ENCODE measurements around the gene CATSPERE.
"Not testable (repeated sequence)": the region's sequence is repeated elsewhere in the genome, so short reads cannot be mapped to it uniquely, and the experiment has no call there.

CATSPERE gene

DNA sequence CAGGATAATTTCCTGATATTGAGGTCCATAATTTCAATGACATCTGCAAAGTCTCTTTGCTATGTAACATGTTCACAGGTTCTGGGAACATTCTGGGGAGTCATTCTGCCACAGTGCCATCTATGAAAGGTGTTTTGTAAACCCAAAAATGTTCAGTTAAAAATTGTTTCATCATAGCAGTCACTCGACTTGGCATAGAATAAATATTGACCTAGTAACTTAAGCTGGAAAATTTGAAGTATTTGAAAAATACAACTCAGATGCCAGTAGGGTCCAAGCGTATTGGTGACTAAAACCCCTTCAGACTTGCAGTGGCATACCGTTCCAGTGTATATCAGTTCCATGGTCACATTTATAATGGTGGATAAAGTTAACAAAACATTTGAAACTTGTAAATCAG is 198.6 kb downstream of the CATSPERE start:
- in situ Hi-C loops (cut with HindIII; ENCODE audit: low sequenced_read_pairs), result loop anchor here (5.0 kb wide), 1 partner anchor 37 kb away; no protein-coding TSS in a partner anchor

DNA sequence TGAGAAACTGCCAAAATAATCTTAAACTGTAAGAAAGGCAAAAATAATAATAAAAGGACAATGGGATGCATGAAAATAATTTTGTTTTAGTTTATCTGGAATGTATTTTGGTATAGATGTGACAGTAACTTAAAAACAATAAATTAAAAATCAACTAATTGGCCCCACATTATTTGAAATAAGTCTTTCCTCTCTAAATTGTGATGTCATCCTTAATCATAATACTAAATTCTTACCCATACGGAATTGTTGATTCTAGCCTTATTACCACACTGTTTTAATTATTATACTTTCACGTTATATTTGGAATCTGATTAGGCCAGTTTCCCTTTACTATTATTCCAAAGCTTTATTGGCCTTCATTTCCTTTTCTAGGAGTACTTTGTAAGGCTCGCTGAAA is 199.5 kb downstream of the CATSPERE start:
- in situ Hi-C loops (cut with HindIII; ENCODE audit: low sequenced_read_pairs), result loop anchor here (5.0 kb wide), 1 partner anchor 38 kb away; no protein-coding TSS in a partner anchor

DNA sequence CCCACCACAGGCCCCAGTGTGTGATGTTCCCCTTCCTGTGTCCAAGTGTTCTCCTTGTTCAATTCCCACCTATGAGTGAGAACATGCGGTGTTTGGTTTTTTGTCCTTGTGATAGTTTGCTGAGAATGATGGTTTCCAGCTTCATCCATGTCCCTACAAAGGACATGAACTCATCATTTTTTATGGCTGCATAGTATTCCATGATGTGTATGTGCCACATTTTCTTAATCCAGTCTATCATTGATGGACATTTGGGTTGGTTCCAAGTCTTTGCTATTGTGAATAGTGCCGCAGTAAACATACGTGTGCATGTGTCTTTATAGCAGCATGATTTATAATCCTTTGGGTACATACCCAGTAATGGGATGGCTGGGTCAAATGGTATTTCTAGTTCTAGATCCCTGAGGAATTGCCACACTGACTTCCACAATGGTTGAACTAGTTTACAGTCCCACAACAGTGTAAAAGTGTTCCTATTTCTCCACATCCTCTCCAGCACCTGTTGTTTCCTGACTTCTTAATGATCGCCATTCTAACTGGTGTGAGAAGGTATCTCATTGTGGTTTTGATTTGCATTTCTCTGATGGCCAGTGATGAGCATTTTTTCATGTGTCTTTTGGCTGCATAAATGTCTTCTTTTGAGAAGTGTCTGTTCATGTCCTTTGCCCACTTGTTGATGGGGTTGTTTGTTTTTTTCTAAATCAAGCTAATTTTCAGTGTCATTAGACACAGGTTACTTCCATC is 200.7 kb downstream of the CATSPERE start:
- in situ Hi-C loops (cut with HindIII; ENCODE audit: low sequenced_read_pairs), result loop anchor here (5.0 kb wide), 1 partner anchor 39 kb away; no protein-coding TSS in a partner anchor

DNA sequence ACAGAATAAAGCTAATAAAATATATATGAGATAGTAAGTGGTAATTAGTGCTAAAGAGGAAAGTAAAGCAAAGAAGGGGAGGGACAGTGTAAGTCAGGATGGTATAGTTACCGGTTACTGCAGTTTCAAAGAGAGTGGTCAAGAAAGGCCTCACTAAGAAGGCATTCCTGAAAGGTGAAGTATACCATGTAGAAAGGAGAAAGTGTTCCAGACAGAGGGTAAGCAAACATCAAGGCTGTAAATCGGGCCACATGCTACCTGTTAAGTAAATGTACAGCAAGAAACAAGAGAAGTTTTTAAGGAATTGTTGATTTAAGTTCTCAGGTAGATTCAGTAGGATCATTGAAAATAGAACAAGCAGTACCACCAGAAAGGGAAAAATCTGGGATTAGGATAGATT is 201.5 kb downstream of the CATSPERE start:
- in situ Hi-C loops (cut with HindIII; ENCODE audit: low sequenced_read_pairs), result loop anchor here (5.0 kb wide), 1 partner anchor 40 kb away; no protein-coding TSS in a partner anchor

DNA sequence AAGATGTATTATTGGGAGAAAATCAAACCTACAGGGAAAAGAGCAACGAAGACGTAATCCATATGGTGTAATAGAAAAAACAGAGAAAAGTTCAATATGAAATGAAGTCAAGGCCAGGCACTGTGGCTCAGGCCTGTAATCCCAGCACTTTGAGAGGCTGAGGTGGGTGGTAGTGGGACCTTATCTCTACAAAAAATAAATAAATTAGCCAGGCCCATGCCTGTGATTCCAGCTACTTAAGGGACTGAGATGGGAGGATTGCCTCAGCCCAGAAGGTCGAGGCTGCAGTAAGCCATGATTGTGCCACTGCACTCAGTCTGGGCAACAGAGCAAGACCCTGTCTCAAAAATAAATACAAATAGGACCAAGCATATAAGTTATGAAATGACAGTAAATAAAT is 203.3 kb downstream of the CATSPERE start:
- in situ Hi-C loops (cut with HindIII; ENCODE audit: low sequenced_read_pairs), result loop anchor here (5.0 kb wide), 1 partner anchor 42 kb away; no protein-coding TSS in a partner anchor

DNA sequence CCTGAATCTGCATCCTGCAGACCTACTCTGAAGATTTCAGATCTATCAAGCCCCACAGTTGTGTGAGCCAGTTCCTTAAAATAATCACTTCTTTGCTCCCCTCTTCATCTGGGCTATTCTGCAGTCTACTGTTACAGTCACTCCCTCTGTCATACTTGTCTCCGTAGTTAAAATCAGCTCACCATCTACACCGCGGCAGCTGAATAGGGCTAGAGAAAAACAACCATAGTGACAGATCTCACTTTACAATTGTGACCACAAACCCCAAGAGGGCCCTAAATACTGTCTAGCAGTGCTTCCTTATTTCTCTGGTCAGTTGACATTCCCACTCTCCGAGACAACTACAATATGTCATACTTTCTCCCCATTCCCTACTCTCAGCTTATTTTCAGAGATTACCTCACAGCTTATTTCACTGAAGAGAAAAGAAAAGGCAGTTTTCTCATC is 204.7 kb downstream of the CATSPERE start:
- in situ Hi-C loops (cut with HindIII; ENCODE audit: low sequenced_read_pairs), result no loop called here

DNA sequence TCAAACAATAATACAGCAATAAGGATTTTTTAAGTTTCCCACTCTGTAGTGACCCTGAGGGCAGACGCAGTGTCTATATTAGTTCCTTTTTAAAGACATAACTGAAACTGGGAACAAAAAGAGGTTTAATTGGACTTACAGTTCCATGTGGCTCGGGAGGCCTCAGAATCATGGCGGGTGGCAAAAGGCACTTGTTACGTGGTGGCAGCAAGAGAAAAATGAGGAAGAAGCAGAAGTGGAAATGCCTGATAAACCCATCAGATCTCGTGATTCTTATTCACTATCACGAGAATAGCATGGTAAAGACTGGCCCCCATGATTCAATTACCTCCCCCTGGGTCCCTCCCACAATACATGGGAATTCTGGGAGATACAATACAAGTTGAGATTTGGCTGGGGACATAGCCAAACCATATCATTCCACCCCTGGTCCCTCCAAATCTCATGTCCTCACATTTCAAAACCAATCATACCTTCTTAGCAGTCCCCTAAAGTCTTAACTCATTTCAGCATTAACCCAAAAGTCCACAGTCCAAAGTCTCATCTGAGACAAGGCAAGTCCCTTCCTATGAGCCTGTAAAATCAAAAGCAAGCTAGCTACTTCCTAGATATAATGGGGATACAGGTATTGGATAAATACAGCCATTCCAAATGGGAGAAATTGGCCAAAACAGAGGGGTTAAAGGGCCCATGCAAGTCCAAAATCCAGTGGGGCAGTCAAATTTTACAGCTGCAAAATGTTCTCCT is 205.8 kb downstream of the CATSPERE start:
- in situ Hi-C loops (cut with HindIII; ENCODE audit: low sequenced_read_pairs), result not testable (repeated sequence)

DNA sequence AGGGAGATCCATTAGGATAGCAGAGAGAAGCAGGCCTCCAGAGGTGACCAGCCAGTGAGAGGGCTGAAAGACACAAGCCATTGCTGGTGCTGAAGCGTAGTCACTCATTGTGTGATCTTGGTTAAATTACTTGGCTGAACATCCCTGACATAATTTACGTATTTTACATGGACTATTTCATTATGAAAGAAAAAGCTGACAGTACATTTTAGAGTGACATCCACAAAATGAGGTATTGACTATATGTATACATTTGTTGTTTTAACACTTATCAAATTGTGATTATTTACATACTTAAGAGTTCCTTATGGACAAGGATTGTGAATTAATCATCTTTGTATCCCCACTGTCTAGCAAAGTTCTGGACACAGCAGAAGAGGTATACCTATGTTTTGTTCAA is 206.7 kb downstream of the CATSPERE start:
- in situ Hi-C loops (cut with HindIII; ENCODE audit: low sequenced_read_pairs), result no loop called here

DNA sequence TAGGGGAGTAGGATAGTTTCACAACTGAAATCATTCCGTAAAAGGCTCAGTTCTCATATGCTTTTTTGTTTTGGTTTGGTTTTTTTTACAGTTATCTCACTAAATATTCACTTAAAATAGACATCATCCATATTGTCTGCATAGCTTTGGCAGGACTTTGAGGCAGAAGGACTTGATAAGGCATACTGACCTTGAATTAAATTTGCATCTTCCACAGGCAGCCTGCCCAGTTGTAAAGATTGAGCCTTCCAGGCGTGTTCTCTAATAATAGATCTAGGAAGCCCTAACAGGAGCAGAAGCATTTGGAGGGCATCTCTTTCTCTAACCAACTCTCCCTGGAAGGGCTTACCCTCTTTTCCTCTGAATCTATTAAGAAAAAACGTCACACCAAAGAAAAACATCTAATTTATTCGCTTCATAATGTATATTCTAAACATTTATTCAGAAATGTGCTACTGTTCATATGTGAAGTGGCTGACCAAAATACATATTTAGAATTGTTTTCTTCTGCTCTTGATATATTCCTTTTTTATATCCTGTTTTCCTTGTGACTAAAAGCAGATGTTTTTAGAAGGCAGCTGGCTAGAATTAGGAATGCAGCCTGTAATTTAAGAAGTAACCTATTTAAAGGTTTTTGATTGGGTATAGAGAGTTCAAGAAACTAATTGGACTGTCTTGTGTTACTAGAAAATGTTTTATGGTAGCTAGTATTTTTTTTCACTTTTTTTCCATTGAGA is 212.0 kb downstream of the CATSPERE start:
- in situ Hi-C loops (cut with HindIII; ENCODE audit: low sequenced_read_pairs), result no loop called here

DNA sequence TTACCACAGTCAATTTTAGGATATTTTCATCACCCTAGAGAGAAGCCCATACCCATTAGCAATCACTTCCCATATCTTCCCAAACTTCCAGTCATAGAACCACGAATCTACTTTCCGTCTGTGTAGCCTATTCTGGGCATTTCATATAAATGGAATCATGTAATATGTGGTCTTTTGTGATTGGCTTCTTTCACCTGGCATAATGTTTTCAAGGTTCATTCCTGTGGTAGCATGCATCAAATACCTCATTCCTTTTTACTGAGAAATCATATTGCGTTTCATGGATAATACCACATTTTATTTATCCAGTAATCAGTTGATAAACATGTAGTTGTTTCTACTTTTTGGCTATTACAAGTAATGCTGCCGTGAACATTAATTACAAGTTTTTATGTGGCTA is 213.4 kb downstream of the CATSPERE start:
- in situ Hi-C loops (cut with HindIII; ENCODE audit: low sequenced_read_pairs), result no loop called here

DNA sequence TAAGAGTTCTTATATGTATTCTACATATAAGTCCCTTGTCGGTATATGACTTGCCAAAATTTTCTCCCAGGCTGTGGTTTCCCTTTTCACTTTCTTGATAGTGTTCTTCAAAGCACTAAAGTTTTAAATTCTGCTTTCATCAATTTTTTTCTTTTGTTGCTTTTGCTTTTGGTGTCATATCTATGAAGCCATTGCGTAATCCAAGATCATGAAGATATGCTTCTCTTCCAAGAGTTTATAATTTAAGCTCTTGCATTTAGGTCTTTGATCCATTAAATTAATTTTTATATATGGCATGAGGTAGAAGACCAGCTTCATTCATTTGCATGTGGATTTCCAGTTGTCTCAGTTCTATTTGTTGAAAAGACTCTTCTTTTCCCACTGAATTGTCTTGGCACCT is 214.1 kb downstream of the CATSPERE start:
- in situ Hi-C loops (cut with HindIII; ENCODE audit: low sequenced_read_pairs), result no loop called here

DNA sequence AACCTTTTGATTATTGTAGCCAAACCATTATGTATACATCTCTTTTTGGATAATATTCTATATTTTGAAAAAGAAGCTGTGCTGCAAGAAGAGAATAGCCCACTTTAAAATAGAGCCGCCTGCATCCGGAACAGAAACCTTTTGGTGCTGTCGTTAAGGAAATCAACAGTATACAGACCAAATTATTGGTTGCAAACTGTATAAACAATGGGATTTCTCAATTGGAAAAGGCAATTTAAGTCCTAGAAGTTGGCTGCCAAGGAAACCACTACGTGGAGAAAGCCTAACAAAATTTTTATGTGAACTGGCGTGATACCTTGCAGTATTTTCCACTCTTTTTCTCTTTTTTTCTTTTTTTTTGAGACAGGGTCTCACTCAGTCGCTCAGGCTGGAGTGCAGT is 217.6 kb downstream of the CATSPERE start:
- in situ Hi-C loops (cut with HindIII; ENCODE audit: low sequenced_read_pairs), result no loop called here

DNA sequence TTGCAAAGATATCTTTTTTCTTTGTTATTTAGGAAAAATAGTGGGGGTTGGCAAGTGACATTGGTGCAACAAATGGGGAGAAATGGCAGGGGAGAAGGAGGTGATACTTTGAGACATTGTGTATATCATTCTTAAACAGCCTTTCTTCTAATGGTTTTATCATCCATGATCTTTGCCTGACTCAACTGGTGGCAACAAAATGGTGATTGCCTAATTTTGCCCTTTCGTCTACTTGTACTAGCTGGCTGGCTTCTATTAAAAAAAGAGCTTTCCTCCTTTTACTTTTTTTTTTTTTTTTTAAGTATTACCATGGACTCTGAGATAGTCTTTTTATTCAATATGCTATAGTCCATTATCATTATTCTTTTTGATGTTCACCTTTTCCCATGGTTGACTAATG is 219.6 kb downstream of the CATSPERE start:
- in situ Hi-C loops (cut with HindIII; ENCODE audit: low sequenced_read_pairs), result no loop called here

DNA sequence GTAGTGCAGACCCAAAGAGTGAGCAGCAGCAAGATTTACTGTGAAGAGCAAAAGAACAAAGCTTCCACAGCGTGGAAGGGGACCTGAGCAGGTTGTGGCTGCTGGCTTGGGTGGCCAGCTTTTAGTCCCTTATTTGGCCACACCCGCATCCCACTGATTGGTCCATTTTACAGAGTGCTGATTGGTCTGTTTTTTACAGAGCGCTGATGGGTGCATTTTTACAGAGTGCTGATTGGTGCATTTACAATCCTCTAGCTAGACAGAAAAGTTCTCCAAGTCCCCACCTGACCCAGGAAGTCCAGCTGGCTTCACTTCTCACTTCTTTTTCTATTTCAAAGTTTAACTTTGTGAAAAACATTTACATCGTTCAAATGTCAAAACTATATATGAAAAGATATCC is 221.0 kb downstream of the CATSPERE start:
- in situ Hi-C loops (cut with HindIII; ENCODE audit: low sequenced_read_pairs), result not testable (repeated sequence)

All from endothelial cell of hepatic sinusoid (primary cell).